Airway epithelial cell (primary cell): ENCODE results near the gene PCNX3. TPM values are rescaled to one million over a fixed set of nuclear protein-coding genes. Genes with fewer than 3 reads are reported as not detected.

Experiments used
- total RNA-seq: library from RNA; depleted of rRNA; stranded (reverse); fragments of >200 nt; gene quantifications from 2 replicates; pipeline ENCODE4 v1.2.3, GENCODE V29; 2015

Gene PCNX3
- total RNA-seq, result 33.0 and 43.0 TPM in 2 replicates

DNA sequence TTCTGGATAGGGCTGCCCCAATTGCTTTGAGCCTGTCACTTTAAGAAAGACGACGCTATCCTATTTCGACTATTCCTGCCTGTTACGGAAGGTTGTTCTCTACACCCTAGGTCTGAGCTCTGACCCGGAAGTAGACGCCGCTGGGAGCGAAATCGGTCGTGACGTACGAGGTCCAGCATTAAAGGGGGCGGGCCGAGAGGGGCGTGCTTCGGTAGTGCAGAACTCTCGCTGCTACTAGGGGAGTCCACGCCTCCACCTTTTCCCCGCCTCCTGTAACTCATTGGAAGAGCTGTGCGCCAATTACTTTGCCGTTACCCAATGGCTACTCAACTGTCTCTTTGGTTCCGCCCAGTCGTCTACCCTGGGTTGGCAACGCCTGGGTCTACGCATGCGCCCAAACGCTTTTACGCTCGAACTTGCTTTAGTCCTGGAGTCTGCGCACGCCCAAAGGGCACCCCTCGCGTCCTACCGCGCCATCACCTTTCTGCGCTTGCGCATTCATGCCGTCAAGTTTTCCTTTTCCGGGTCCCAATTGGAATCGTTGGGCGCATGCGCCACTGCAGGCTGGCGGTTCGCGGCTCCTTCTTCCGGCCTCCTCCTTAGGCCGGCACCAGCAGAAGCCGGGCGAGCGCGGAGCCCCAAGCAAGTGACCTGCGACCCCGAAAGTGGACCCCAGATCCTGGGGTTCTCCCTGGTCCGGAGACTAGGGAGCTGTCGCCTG, at the start of gene PCNX3:
Gene PCNX3 (plus strand): TSS at position 548 of the 721 bp plus-strand sequence. CDS start 536 bp downstream, outside the sequence.

DNA sequence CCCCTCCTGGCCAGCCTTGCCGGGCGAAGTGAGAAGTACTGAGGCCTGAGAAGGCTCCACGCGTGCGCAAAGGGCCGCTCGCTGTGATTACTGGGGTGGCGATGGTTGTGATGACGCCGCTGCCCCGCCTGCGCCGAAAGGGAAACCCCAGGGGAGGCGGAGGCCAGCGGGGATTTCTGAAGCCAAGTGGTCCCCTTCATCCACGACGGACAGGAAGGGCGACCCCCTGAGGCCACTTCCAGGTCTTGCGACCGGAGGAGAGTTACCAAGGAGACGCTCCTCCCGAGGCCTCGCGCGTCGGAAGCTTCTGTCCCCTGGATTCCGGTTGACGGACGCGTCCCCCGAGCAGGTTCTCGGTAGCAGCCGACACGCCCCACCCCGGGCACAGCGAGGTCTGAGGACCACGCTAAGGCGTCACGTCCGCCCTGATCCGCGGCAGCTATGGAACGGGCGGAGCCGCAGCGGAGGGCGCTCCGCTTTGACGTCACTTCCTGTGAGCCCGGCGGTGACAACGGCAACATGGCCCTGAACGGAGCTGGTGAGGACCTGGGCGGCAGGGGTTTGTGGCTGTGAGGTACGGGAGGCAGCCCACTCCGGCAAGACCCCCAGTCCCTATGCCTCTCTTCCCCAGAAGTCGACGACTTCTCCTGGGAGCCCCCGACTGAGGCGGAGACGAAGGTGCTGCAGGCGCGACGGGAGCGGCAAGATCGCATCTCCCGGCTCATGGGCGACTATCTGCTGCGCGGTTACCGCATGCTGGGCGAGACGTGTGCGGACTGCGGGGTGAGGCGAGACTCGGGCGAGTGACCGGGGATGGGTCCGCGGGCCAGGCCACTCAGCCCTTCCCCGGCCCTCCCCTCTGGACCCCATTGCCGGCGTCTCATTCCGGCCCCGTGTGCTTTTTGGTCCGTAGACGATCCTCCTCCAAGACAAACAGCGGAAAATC, 45.3 kb upstream of the PCNX3 start, which contains the start of gene ZNRD2:
Gene ZNRD2 (plus strand): TSS at position 505 of the 946 bp plus-strand sequence. CDS start 15 bp downstream, at position 520.

DNA sequence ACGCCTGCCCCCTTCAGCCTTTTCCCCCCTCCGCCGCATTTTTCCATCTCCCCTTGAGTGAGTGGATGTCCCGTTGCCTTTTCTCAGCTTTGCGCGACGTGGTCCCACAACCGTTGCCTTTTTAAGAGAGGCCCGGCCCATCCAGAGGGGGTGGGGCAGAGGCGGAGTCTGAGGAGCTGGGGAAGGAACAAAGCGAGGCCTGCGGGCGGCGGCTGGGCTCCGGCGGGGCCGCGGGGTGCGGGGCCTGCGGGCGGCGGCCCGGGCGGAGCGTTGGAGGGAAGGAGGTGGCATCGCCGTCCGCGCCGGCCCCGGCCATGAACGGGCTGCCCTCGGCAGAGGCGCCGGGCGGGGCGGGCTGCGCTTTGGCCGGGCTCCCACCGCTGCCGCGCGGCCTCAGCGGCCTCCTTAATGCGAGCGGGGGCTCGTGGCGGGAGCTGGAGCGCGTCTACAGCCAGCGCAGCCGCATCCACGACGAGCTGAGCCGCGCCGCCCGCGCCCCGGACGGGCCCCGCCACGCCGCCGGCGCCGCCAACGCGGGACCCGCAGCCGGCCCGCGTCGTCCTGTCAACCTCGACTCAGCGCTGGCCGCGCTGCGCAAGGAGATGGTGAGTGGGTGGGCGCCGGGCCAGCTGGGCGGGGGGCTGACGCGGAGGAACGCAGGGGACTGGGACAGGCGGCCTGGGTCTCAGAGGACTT, 43.1 kb upstream of the PCNX3 start, which contains the start of gene FAM89B:
Gene FAM89B (plus strand): TSS at position 183 of the 696 bp plus-strand sequence. CDS start 132 bp downstream, at position 315.

DNA sequence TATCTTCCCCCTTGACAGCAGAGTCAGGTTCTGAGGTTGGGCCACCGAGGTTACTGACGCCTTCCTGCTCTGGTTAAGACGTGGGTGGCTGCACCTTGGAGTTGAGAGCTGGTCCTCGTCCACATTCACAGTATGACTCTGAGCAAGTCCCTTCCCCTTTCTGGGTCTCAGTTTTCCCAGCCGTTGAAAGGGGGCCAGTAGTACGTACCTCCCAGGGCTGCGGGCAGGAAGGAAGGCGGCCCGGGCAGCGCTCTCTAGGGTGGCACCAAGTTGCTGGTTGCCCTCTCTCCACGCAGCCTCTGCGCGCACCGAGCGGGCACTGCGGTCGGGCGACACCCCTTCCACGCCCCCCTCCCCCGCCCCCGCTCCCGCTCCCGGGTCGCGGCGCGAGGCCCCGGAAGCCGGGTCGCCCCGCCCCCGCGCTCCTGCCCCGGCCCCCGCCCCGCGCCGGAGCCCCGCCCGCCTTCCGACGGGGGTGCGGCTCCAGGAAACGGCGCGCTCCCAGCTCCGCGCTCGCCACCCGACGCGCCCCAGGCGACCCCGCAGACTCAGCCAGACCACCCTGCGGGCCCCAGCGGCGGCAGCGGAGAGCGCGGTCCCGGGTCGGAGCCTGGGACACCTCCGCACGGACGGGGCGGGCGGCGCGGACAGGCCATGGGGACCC, 39.9 kb upstream of the PCNX3 start, which contains the start of gene EHBP1L1:
Gene EHBP1L1 (plus strand): TSS at position 486 of the 664 bp plus-strand sequence. CDS start 250 bp downstream, outside the sequence.

DNA sequence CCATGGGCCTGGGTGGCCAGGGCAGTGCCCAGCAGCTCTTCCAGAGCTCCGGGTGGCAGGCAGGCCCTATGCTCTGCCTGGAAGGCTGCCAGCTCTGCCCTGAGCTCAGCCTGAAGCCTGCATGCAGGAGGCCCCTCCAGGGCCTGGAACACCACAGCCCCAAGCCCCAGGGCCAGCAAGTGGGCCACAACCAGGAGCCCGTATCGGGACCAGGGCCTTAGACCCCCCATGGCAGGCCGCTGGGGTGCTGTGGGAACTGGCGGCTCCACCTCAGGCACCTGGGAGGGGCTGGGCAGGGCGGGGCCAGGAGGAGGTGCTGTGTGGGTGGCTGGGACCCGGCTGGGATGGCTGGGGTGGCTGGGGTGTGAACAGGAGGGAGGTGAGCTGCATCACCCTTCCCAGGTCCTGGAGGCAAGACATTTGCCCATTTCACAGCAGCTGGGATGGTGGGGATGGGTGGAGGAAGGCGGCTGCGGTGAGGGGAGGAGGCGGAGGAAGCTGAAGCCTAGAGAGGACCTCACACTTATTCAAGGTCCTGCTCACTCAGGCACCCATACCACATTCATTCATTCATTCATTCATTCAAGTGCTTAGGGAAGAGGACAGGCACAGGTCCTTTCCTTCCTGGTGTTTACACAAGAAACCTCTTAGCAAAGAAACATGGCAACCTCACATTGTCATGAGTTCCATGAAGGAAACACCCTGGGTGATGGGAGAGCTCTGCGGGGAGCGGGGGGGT, 19.9 kb upstream of the PCNX3 start, which contains the start of gene KCNK7:
Gene KCNK7 (minus strand): TSS at position 258 of the 739 bp plus-strand sequence. CDS start 28 bp downstream, at position 230.

DNA sequence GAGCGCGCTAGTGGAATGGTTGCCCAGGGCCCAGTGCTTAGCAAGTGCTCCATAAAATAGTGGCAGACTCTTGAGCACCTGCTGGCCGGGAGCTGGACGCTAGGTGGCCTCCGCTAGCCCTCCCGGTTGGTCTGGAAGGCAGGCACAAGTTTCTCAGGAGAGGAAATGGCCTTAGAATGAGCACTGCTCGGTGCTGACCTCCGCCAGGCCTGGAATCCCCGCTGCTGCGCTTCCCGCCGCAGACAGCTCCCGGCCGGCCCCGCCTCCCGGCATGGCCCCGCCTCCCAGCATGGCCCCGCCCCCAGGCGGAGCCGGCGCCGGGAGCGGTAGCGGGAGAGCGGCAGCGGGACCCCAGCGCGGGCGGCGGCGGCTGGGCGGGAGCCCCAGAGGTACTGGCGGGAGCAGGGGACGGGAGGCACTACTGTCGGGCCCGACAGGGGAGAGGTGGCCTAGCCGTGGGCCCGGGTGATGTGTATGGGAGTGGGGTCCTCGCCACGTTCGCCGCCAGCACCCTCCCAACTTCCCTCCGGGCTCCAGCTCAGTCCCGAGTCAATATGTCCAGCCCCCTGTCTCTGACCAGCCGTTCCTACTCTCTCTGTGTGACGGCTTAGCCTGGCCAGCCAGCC, 22.3 kb downstream of the PCNX3 start, which contains the start of gene SIPA1:
Gene SIPA1 (plus strand): TSS at position 308 of the 626 bp plus-strand sequence. CDS start 2,821 bp downstream, outside the sequence.

DNA sequence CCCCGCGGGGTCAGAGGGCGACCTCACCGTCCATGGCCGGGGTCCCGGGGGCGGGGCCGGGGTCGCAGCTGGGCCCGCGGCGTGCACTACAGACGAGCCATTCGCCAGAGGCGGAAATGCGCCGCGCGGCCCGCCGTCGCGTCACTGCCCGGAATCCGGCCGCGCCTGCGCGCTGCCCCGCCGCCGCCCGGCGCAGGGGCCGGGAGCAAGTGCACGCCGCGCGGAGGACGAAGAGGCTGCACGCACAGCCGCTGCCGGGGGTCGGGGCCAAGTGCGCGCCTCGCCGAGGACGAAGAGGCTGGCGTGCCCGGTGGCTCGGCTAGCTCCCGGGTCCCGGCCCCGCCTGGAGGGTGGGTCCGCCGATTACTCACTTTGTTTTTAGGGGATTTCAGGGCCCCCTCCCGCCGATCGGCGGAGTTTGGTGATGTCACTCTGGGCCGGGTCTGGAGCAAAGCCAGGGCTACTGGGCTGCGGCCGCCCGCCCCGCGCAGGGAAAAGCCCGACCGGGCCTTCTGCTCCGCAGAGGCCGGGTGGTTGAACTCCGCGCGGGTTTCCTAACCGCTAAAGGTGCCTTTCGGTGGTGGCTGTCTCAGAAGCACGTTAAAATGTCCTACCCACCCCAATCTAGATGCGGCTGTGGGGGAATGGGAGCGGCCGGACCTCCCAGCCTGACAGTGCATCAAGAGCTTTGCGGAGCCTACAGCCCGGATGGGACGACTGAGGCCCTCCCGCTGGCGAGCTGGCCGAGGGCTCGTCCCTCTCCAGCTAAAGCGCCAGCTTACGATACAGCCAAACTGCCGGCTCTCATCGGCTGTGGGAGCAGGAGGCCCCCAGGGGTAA, 47.4 kb downstream of the PCNX3 start, which contains the start of gene RELA:
Gene RELA (minus strand): TSS at position 118 of the 840 bp plus-strand sequence. CDS start 84 bp downstream, at position 34.

Other genes with a start within 250 kb of the PCNX3 start
- gene SLC25A45, start 233.1 kb upstream of the PCNX3 start, total RNA-seq, result 0.09 and 0.56 TPM in 2 replicates
- gene FRMD8, start 229.1 kb upstream of the PCNX3 start, total RNA-seq, result 116 and 142 TPM in 2 replicates
- gene NEAT1, start 193.0 kb upstream of the PCNX3 start, total RNA-seq, result 23.1 and 31.5 TPM in 2 replicates
- 1,648 and 1,826 TPM in 2 replicates for gene MALAT1, start 116.7 kb upstream of the PCNX3 start, total RNA-seq
- 62.1 and 72.4 TPM in 2 replicates for gene SCYL1, start 90.7 kb upstream of the PCNX3 start, total RNA-seq
- gene LTBP3, start 57.4 kb upstream of the PCNX3 start, total RNA-seq, result 47.3 and 70.5 TPM in 2 replicates
- 66.6 and 104 TPM in 2 replicates for gene ZNRD2, start 45.3 kb upstream of the PCNX3 start, total RNA-seq
- 34.2 and 40.8 TPM in 2 replicates for gene FAM89B, start 43.2 kb upstream of the PCNX3 start, total RNA-seq
- 40.9 and 63.1 TPM in 2 replicates for gene EHBP1L1, start 39.7 kb upstream of the PCNX3 start, total RNA-seq
- gene KCNK7, start 20.0 kb upstream of the PCNX3 start, total RNA-seq, result 2.9 and 5.2 TPM in 2 replicates
- 32.6 and 39.1 TPM in 2 replicates for gene MAP3K11, start 1.6 kb upstream of the PCNX3 start, total RNA-seq
- gene SIPA1, start 22.3 kb downstream of the PCNX3 start, total RNA-seq, result 9.7 and 14.6 TPM in 2 replicates
- gene RELA, start 47.1 kb downstream of the PCNX3 start, total RNA-seq, result 35.5 and 68.3 TPM in 2 replicates
- 33.8 and 37.9 TPM in 2 replicates for gene KAT5, start 96.5 kb downstream of the PCNX3 start, total RNA-seq
- 61.6 and 92.6 TPM in 2 replicates for gene RNASEH2C, start 105.0 kb downstream of the PCNX3 start, total RNA-seq
- gene AP5B1, start 165.2 kb downstream of the PCNX3 start, total RNA-seq, result 21.3 and 24.3 TPM in 2 replicates
- gene OVOL1, start 171.3 kb downstream of the PCNX3 start, total RNA-seq, result 26.4 and 31.0 TPM in 2 replicates
- 0.14 and 0.56 TPM in 2 replicates for gene SNX32, start 218.2 kb downstream of the PCNX3 start, total RNA-seq
- 1,465 and 1,537 TPM in 2 replicates for gene CFL1, start 242.4 kb downstream of the PCNX3 start, total RNA-seq
- 23.6 and 28.4 TPM in 2 replicates for gene MUS81, start 244.7 kb downstream of the PCNX3 start, total RNA-seq